Thyroid gland (tissue), 4 donors: Measurements from ENCODE around the gene NPIPA1. TPM values are rescaled to one million over a fixed set of nuclear protein-coding genes. Genes with fewer than 3 reads are reported as not detected.
A peak's percentile ranks its signal among the peaks of the same experiment; 100 is the strongest.
"Not testable (repeated sequence)": the region's sequence is repeated elsewhere in the genome, so short reads cannot be mapped to it uniquely, and the experiment has no call there.

Experiments used
- DNase-seq, 2 donors: peaks; one replicate each; pipeline ENCODE4 v3.0.0-alpha.2; 2019
- H3K27ac ChIP-seq, 3 donors: fragments of 200-600 bp; sonication (generic); 1 replicate in 2 of 3; 2 replicates in 1 of 3; pipeline ENCODE4 v1.5.1; 2016 to 2019; ENCODE audit warnings: mild to moderate bottlenecking in 1 of 3, moderate library complexity in 1 of 3
- H3K27me3 ChIP-seq: fragments of 200-600 bp; sonication (generic); one replicate; pipeline ENCODE4 v1.5.1; 2019
- H3K36me3 ChIP-seq, 2 donors: fragments of 200-600 bp; sonication (generic); one replicate each; pipeline ENCODE4 v1.5.1; 2016 to 2019
- H3K4me1 ChIP-seq, 2 donors: fragments of 200-600 bp; sonication (generic); one replicate each; pipeline ENCODE4 v1.5.1; 2017 to 2019
- H3K4me3 ChIP-seq, 3 donors: fragments of 200-600 bp; sonication (generic); replicated peaks in 1 of 3; 1 replicate in 2 of 3; 2 replicates in 1 of 3; pipeline ENCODE4 v1.5.1; 2016; ENCODE audit warnings: mild to moderate bottlenecking in 1 of 3
- H3K9me3 ChIP-seq: fragments of 200-600 bp; sonication (generic); one replicate; pipeline ENCODE4 v1.5.1; 2017
- WGBS, 2 donors: methylation state at CpG; one replicate each; pipeline ENCODE4 v1.1.5; 2017; 5-methylcytosine and 5-hydroxymethylcytosine counted together
- intact Hi-C: fragments of 100-400 bp; cut with DNase I; formaldehyde crosslinking; loops from one replicate; pipeline ENCODE4 v1.15.1; 2023
- total RNA-seq, 4 donors: library from RNA; depleted of rRNA; stranded (reverse); fragments of >200 nt; gene quantifications; one replicate each; pipeline ENCODE4 v1.2.3, GENCODE V29; 2016

Gene NPIPA1
- total RNA-seq, 4 donors from 2014 or later = 42.9 to 96.4 (median 60.9) TPM

- peak in 1 of 2 donors; percentile 18 for DNase-seq
- intact Hi-C loops, H3K27me3 ChIP-seq, H3K27ac ChIP-seq, H3K36me3 ChIP-seq, H3K4me3 ChIP-seq, H3K9me3 ChIP-seq, H3K4me1 ChIP-seq: not testable (repeated sequence)
- 65% methylated on average over 5 of the region's 21 CpGs; no CpG with 5 or more reads in 1 of the 2 donors for WGBS, 2 donors
These were observed 18.7 kb upstream of the NPIPA1 start for GRCh38 chr16:14918504-14918903.

DNA sequence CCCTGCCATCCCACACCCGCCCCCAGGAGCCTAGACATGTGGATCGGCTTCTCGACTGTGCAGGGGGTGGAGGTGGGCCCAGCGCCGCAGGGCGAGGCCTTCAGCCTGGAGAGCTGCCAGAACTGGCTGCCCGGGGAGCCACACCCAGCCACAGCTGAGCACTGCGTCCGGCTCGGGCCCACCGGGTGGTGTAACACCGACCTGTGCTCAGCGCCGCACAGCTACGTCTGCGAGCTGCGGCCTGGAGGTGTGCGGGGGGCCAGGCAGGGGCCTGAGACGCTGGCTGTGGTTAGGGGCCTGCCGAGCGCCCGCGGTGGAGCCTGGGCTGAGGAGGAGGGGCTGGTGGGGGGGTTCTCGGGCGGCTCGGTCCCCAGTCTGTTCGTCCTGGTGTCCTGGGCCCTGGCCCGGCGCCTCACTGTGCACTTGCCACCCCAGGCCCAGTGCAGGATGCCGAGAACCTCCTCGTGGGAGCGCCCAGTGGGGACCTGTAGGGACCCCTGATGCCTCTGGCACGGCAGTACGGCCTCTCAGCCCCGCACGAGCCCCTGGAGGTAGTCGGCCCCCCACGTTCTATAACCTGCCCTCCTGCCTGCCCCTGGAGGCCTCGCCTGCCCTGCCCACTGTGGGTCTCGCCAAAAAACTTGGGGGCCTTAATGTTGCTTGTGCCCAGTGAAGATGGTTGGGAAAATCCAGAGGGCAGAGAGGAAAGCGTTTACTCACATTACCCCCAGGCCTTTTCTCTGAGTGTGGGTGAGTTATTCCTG, 17.2 kb upstream of the NPIPA1 start:
- DNase-seq, H3K36me3 ChIP-seq, intact Hi-C loops, H3K4me1 ChIP-seq, H3K4me3 ChIP-seq, H3K9me3 ChIP-seq, H3K27me3 ChIP-seq, H3K27ac ChIP-seq: not testable (repeated sequence)
- 80 to 91% methylated on average over 12 to 17 of the region's 41 CpGs for WGBS, 2 donors

DNA sequence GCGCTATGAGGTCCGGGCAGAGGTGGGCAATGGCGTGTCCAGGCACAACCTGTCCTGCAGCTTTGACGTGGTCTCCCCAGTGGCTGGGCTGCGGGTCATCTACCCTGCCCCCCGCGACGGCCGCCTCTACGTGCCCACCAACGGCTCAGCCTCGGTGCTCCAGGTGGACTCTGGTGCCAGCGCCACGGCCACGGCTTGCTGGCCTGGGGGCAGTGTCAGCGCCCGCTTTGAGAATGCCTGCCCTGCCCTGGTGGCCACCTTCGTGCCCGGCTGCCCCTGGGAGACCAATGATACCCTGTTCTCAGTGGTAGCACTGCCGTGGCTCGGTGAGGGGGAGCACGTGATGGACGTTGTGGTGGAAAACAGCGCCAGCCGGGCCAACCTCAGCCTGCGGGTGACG, 15.0 kb upstream of the NPIPA1 start:
- DNase-seq, H3K4me1 ChIP-seq, H3K4me3 ChIP-seq, H3K27ac ChIP-seq, intact Hi-C loops, H3K9me3 ChIP-seq, H3K27me3 ChIP-seq, H3K36me3 ChIP-seq: not testable (repeated sequence)
- no CpG with 5 or more reads among the region's 27 CpGs for WGBS, 2 donors

- no CpG with 5 or more reads among the region's 16 CpGs for WGBS, 2 donors
- DNase-seq, H3K36me3 ChIP-seq, H3K9me3 ChIP-seq, H3K27me3 ChIP-seq, intact Hi-C loops, H3K4me1 ChIP-seq, H3K27ac ChIP-seq, H3K4me3 ChIP-seq: not testable (repeated sequence)
These were observed 14.3 kb upstream of the NPIPA1 start for GRCh38 chr16:14922968-14923367.

- H3K4me1 ChIP-seq, H3K27me3 ChIP-seq, H3K9me3 ChIP-seq, DNase-seq, H3K4me3 ChIP-seq, H3K27ac ChIP-seq, intact Hi-C loops, H3K36me3 ChIP-seq: not testable (repeated sequence)
- WGBS, 2 donors = no CpG with 5 or more reads among the region's 31 CpGs
These were observed 13.7 kb upstream of the NPIPA1 start for GRCh38 chr16:14923394-14924088.

GRCh38 chr16:14924359-14924758, 12.9 kb upstream of the NPIPA1 start:
- H3K27me3 ChIP-seq, H3K9me3 ChIP-seq, H3K36me3 ChIP-seq, intact Hi-C loops, DNase-seq, H3K4me1 ChIP-seq, H3K27ac ChIP-seq, H3K4me3 ChIP-seq: not testable (repeated sequence)
- WGBS, 2 donors = no CpG with 5 or more reads among the region's 17 CpGs

- H3K36me3 ChIP-seq, H3K27ac ChIP-seq, DNase-seq, H3K4me3 ChIP-seq, intact Hi-C loops, H3K27me3 ChIP-seq, H3K9me3 ChIP-seq, H3K4me1 ChIP-seq: not testable (repeated sequence)
- no CpG with 5 or more reads among the region's 18 CpGs for whole genome bisulfite sequencing, 2 donors
These were observed 12.3 kb upstream of the NPIPA1 start for GRCh38 chr16:14924982-14925381.

- DNase-seq = peak in 1 of 2 donors; percentile 24
- H3K9me3 ChIP-seq, H3K4me3 ChIP-seq, intact Hi-C loops, H3K27me3 ChIP-seq, H3K36me3 ChIP-seq, H3K4me1 ChIP-seq, H3K27ac ChIP-seq: not testable (repeated sequence)
- WGBS, 2 donors = 68 to 74% methylated on average over 9 of the region's 31 CpGs
These were observed 9.1 kb upstream of the NPIPA1 start for GRCh38 chr16:14928064-14928714.

GRCh38 chr16:14929176-14929575, 8.1 kb upstream of the NPIPA1 start:
- H3K36me3 ChIP-seq, H3K27ac ChIP-seq, H3K9me3 ChIP-seq, H3K4me3 ChIP-seq, H3K4me1 ChIP-seq, DNase-seq, H3K27me3 ChIP-seq, intact Hi-C loops: not testable (repeated sequence)
- 78 to 98% methylated on average over 9 to 14 of the region's 26 CpGs for WGBS, 2 donors

DNA sequence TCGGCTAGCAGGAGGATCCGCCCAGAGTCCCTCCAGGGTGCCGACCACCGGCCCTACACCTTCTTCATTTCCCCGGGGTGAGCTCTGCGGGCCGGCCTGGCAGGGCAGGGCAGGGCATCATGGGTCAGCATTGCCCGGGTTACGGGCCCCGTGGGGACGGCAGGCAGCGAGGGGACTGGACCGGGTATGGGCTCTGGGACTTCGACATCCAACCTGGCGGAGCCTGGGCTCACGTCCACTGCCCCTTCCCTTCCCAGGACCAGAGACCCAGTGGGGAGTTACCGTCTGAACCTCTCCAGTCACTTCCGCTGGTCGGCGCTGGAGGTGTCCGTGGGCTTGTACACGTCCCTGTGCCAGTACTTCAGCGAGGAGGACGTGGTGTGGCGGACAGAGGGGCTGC, 7.0 kb upstream of the NPIPA1 start:
- H3K4me1 ChIP-seq, intact Hi-C loops, H3K27ac ChIP-seq, H3K36me3 ChIP-seq, H3K27me3 ChIP-seq, H3K9me3 ChIP-seq, H3K4me3 ChIP-seq, DNase-seq: not testable (repeated sequence)
- WGBS, 2 donors = no CpG with 5 or more reads among the region's 25 CpGs

- H3K27ac ChIP-seq, H3K4me3 ChIP-seq, DNase-seq, H3K9me3 ChIP-seq, intact Hi-C loops, H3K36me3 ChIP-seq, H3K4me1 ChIP-seq, H3K27me3 ChIP-seq: not testable (repeated sequence)
- WGBS, 2 donors = no CpG with 5 or more reads among the region's 19 CpGs
These were observed 6.3 kb upstream of the NPIPA1 start for GRCh38 chr16:14930971-14931370.

DNA sequence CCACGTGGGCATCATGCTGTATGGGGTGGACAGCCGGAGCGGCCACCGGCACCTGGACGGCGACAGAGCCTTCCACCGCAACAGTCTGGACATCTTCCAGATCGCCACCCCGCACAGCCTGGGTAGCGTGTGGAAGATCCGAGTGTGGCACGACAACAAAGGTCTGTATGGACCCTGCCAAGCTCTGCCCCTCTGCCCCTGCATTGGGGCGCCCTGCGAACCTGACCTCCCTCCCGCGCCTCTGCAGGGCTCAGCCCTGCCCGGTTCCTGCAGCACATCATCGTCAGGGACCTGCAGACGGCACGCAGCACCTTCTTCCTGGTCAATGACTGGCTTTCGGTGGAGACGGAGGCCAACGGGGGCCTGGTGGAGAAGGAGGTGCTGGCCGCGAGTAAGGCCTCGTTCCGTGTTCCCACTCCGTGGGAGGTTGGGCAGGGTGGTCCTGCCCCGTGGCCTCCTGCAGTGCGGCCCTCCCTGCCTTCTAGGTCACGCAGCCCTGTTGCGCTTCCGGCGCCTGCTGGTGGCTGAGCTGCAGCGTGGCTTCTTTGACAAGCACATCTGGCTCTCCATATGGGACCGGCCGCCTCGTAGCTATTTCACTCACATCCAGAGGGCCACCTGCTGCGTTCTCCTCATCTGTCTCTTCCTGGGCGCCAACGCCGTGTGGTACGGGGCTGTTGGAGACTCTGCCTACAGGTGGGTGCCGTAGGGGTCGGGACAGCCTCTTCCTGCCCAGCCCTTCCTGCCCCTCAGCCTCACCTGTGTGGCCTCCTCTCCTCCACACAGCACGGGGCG, 4.5 kb upstream of the NPIPA1 start:
- H3K4me3 ChIP-seq, DNase-seq, H3K27me3 ChIP-seq, H3K36me3 ChIP-seq, H3K27ac ChIP-seq, H3K9me3 ChIP-seq, H3K4me1 ChIP-seq, intact Hi-C loops: not testable (repeated sequence)
- 96% methylated on average over 15 of the region's 47 CpGs; no CpG with 5 or more reads in 1 of the 2 donors for WGBS, 2 donors
